ENCODE measurements around the gene MLLT3. TPM values are rescaled to one million over a fixed set of nuclear protein-coding genes. Genes with fewer than 3 reads are reported as not detected.
"Not testable (repeated sequence)": the region's sequence is repeated elsewhere in the genome, so short reads cannot be mapped to it uniquely, and the experiment has no call there.

The MLLT3 gene
- polyA plus RNA-seq, 4 donors: 24.2 to 35.4 (median 30.9) TPM

GRCh38 chr9:20601292-20601691 lies 21.0 kb downstream of the MLLT3 start:
- no peak for DNase-seq (ENCODE audit: low read depth in 4 of 4, low spot score in 2 of 4)

DNA sequence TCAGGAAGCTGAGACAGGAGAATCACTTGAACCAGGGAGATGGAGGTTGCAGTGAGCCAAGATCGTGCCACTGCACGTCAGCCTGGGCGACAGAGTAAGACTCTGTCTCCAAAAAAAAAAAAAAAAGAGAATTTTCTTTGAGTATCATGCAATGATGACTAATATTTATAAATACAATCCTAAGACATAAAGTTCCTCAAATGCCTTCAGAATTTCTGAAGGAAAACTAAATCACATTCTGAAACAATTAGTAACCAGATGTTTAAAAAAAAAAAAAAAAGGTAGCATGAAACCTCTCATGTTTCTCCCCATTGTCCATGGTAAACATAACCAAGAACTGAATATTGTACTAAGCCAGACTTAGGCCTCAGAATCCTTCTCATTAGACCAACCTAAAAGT lies 23.1 kb downstream of the MLLT3 start:
- DNase-seq (ENCODE audit: low read depth in 4 of 4, low spot score in 2 of 4): no peak

- no peak for DNase-seq (ENCODE audit: low read depth in 4 of 4, low spot score in 2 of 4)
Measured at GRCh38 chr9:20598367-20598766, 23.9 kb downstream of the MLLT3 start.

DNA sequence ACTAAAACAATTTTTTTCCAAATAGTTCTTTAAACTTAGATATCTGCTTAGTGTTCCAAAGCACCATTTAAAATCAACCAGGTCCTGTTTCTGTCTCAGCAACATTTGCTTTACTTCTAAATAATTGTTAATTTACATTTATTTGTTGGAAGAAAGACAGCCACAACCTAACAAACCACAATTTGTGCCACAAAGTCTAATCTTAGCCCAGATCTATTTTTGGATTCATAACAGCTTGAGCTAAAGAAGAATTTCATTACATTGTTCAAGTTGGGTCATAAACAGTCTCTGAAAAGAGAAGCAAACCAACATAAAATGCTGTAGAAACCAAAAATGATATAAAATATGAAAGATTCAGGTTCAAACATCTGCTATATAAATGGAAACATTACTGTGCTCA lies 24.4 kb downstream of the MLLT3 start:
- DNase-seq (ENCODE audit: low read depth in 4 of 4, low spot score in 2 of 4): no peak

DNA sequence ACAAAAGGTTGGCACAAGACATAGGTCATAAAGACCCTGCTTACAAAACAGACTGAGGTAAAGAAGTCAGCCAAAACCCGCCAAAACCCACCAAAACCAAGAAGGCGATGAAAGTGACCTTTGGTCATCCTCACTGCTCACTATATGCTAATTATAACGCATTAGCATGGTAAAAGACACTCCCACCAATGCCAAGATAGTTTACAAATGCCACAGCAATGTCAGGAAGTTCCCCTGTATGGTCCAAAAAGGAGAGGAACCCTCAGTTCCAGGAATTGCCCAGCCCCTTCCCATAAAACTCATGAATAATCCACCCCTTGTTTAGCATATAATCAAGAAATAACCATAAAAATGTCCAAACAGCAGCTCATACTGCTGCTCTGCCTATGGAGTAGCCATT lies 27.7 kb downstream of the MLLT3 start:
- DNase-seq (ENCODE audit: low read depth in 4 of 4, low spot score in 2 of 4): no peak

- DNase-seq (ENCODE audit: low read depth in 4 of 4, low spot score in 2 of 4): no peak
Measured at GRCh38 chr9:20593537-20593936, 28.8 kb downstream of the MLLT3 start.

- DNase-seq (ENCODE audit: low read depth in 4 of 4, low spot score in 2 of 4): no peak
Measured at GRCh38 chr9:20593105-20593504, 29.2 kb downstream of the MLLT3 start.

DNA sequence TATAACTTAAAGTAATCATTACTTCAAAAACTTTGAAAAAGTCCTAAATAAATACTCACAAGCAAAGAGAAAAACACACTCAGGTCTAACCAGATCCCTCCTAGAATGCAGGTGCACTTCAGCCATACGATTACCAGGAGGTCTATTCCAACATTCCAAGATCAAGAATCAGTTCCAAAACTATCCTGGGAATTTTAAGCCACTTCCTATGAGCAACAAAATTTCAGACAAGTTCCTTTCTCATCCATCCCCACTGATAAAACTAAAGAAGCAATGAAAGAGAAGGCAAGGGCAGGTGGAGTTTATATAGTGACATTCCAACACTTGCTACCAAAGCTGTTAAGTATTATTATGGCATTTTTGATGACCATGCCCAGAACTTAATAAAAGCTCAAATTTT lies 29.6 kb downstream of the MLLT3 start:
- no peak for DNase-seq (ENCODE audit: low read depth in 4 of 4, low spot score in 2 of 4)

- no peak for DNase-seq (ENCODE audit: low read depth in 4 of 4, low spot score in 2 of 4)
Measured at GRCh38 chr9:20591223-20591622, 31.1 kb downstream of the MLLT3 start.

- no peak for DNase-seq (ENCODE audit: low read depth in 4 of 4, low spot score in 2 of 4)
Measured at GRCh38 chr9:20584968-20585643, 37.2 kb downstream of the MLLT3 start.

DNA sequence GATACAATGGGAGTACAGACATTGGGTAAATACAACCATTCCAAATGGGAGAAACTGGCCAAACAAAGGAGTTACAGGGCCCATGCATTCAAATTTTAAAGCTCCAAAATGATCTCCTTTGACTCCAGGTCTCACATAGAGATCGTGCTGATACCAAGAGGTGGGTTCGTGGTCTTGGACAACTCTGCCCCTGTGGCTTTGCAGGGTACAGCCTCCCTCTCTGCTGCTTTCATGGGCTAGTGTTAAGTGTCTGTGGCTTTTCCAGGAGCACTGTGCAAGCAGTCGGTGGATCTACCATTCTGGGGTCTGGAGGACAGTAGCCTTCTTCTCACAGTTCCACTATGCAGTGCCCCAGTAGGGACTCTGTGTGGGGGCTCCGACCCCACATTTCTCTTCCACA lies 39.2 kb downstream of the MLLT3 start:
- DNase-seq (ENCODE audit: low read depth in 4 of 4, low spot score in 2 of 4): not testable (repeated sequence)

GRCh38 chr9:20582150-20582549 lies 40.1 kb downstream of the MLLT3 start:
- DNase-seq (ENCODE audit: low read depth in 4 of 4, low spot score in 2 of 4): no peak

- no peak for DNase-seq (ENCODE audit: low read depth in 4 of 4, low spot score in 2 of 4)
Measured at GRCh38 chr9:20580673-20581072, 41.6 kb downstream of the MLLT3 start.

DNA sequence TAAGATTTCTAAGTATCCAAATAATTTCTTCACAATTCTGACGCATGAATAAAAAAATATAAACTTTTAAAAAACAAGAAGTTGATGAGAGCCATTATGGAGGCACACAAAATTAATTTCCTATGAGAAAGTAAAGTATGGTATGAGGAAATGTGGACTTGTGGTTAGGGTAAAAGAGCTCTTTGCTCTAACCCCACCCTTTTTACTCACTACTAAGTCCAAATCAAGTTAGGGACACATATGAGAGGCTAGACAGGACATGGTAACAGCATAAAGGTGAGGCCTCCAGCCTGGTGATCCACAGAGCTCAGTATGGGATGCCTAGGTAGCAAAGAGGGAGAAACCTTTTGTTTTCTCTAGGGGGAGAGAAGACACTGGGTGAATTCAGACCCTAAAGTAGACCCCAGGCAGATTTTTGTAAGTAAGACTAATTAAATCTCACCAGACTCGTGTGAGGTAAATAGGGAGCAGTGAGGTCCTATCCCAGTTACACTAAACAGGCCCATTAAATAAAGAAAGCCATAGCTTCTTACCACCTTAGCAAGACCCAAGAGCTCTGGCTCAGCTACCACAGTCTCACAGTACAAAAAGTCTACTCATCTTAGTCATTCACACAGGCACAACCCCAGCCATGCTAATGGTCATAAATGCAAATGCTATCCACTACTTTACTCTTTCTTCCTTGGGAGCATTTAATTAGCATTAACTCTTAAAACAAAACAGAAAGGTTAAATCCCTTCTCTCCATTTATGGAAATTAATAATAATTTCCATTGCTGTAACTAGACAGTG lies 42.6 kb downstream of the MLLT3 start:
- DNase-seq (ENCODE audit: low read depth in 4 of 4, low spot score in 2 of 4): no peak

GRCh38 chr9:20573023-20573422 lies 49.3 kb downstream of the MLLT3 start:
- DNase-seq (ENCODE audit: low read depth in 4 of 4, low spot score in 2 of 4): no peak

- no peak for DNase-seq (ENCODE audit: low read depth in 4 of 4, low spot score in 2 of 4)
Measured at GRCh38 chr9:20570756-20571155, 51.5 kb downstream of the MLLT3 start.

- DNase-seq (ENCODE audit: low read depth in 4 of 4, low spot score in 2 of 4): no peak
Measured at GRCh38 chr9:20570087-20570486, 52.2 kb downstream of the MLLT3 start.

DNA sequence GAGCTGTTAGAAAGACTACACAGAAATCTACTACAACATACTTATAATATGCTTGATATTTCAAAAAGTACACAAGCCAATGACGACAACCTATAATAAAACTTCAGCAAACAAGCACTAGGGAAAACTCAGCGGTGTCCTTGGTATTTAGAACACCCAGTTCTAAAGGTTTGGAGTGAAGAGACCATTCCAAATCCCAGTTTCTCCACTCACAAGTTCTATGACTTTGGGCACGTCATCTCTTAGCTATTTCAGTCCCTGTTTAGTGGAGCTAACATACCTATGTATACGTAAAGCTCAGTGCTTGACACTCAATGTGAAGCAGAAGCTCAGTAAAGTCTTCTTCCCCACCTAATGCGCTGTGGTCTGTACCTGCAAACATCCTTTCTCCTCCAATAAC lies 52.8 kb downstream of the MLLT3 start:
- no peak for DNase-seq (ENCODE audit: low read depth in 4 of 4, low spot score in 2 of 4)

GRCh38 chr9:20568400-20568799 lies 53.9 kb downstream of the MLLT3 start:
- DNase-seq (ENCODE audit: low read depth in 4 of 4, low spot score in 2 of 4): no peak

DNA sequence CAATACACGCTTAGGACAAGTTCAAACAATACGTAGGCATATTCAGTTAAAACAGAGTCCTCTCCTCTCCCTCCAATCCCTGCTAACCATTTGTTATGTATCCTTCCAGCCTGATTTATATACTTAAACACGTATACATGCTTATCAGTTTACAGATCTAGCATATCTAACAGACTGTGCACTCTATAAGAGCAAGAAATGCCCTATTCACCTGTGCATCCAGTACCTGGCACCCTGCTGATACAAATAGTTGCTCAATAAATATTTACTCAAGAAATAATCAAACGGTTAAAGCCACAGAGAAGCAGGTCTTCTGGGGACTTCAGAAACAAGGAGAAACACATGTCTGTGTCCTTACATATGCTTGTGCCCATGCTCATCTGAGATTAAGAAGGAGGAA lies 55.9 kb downstream of the MLLT3 start:
- DNase-seq (ENCODE audit: low read depth in 4 of 4, low spot score in 2 of 4): no peak

DNA sequence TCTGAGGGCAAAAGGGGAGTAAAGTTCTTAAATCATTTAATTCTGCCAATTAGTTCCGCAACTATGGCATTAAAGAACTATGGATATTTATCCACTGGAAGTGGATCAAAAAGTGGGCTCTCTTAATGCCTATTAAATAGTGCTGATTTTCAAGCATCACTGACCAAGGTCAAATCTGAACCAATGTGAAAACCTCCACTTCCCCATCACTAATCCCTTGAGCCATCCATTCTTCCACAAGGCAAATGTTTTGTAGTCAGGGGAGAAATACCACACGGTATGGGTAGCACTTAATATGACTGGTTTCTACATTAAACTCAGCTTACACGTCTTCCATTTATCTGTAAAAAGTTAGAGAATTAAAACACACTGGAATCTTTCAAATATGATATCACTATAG lies 57.6 kb downstream of the MLLT3 start:
- DNase-seq (ENCODE audit: low read depth in 4 of 4, low spot score in 2 of 4): no peak

GRCh38 chr9:20563917-20564316 lies 58.4 kb downstream of the MLLT3 start:
- DNase-seq (ENCODE audit: low read depth in 4 of 4, low spot score in 2 of 4): no peak
